Measurements from ENCODE around the gene MOB3A. TPM values are rescaled to one million over a fixed set of nuclear protein-coding genes. Genes with fewer than 3 reads are reported as not detected.

The MOB3A gene
- polyA plus RNA-seq, 1 donor (not counting 4 experiments of a cell fraction or from before 2014, with no cell fraction given): 34.2 TPM

DNA sequence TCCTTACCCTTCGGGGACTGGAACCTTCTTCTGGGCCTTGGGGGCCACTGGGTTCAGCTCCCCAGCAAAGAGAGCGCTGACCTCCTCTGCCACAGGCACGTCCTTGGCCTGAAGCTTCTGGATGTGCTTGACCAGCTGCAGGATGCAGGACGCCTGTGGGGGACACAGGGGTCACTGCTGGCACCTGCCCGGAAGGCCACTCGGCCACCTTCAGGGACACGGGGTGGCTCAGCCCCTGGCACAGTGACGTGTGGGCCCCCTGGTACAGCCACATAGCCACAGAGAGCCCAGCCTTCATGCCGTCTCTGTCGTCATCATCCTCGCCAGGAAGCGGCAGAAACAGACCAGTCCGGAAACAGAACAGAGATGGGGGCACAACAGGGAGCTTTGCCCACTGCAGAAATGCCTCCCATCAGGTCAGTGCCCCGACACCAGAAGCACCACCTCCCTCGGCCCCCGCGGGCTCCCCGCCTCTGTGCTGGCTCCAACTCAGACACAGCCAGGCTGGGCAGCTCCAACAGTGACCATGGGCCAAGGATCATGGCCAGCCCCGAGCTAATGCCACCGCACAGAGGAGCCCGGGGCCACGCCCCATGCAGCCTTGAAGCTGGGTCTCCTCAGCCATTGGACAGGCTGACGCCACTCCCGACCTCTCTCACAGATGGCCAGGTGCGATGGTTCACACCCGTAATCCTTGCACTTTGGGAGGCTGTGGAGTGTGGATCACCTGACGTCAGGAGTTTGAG lies 21.3 kb upstream of the MOB3A start:
- no peaks in the 10 kb centered on the region for H3K4me1 ChIP-seq (ENCODE audit: control insufficient read depth, extremely low read depth, insufficient read depth, low read length)
- FAIRE-seq: no peak

GRCh38 chr19:2116507-2116906 lies 20.4 kb upstream of the MOB3A start:
- no peak for DNase-seq (ENCODE audit: low read depth, low spot score)
- peaks cover 52 to 61% of the 10 kb centered on the region in 2 experiments for H3K36me3 ChIP-seq (ENCODE audit: control insufficient read depth in 2 of 2, extremely low read depth in 1 of 2, insufficient read depth in 2 of 2, low read length in 2 of 2)
- no peaks in the 10 kb centered on the region for H3K9me3 ChIP-seq (ENCODE audit: control insufficient read depth, low read depth, low read length)
- no peak overlapping the region for H3K4me2 ChIP-seq (ENCODE audit: control insufficient read depth, extremely low read depth, insufficient read depth, low read depth, low read length)
- no peaks in the 10 kb centered on the region for H3K79me2 ChIP-seq (ENCODE audit: control insufficient read depth, insufficient read depth, low read length)
- TF ChIP-seq, protein P1, sequence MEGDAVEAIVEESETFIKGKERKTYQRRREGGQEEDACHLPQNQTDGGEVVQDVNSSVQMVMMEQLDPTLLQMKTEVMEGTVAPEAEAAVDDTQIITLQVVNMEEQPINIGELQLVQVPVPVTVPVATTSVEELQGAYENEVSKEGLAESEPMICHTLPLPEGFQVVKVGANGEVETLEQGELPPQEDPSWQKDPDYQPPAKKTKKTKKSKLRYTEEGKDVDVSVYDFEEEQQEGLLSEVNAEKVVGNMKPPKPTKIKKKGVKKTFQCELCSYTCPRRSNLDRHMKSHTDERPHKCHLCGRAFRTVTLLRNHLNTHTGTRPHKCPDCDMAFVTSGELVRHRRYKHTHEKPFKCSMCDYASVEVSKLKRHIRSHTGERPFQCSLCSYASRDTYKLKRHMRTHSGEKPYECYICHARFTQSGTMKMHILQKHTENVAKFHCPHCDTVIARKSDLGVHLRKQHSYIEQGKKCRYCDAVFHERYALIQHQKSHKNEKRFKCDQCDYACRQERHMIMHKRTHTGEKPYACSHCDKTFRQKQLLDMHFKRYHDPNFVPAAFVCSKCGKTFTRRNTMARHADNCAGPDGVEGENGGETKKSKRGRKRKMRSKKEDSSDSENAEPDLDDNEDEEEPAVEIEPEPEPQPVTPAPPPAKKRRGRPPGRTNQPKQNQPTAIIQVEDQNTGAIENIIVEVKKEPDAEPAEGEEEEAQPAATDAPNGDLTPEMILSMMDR (optimal IDR thresholded peaks at IDR 0.05 in 1 of 3, IDR thresholded peaks at IDR 0.05 in 1 of 3, conservative IDR thresholded peaks at IDR 0.05 in 1 of 3; ENCODE audit: extremely low read depth in 1 of 3, insufficient read depth in 2 of 3, low read length in 3 of 3): no peak
- no peak for TF ChIP-seq EZH2 (IDR thresholded peaks at IDR 0.05; ENCODE audit: low read length)
- H4K20me1 ChIP-seq (ENCODE audit: control insufficient read depth, extremely low read depth, insufficient read depth, low read length): no peaks in the 10 kb centered on the region
- H3K27ac ChIP-seq (ENCODE audit: control insufficient read depth, insufficient read depth, low read length): no peak overlapping the region
- no peak overlapping the region for H3K9ac ChIP-seq (ENCODE audit: control insufficient read depth, extremely low read depth, insufficient read depth, low read length)
- H3K4me1 ChIP-seq (ENCODE audit: control insufficient read depth, extremely low read depth, insufficient read depth, low read length): no peaks in the 10 kb centered on the region
- H2AFZ ChIP-seq (ENCODE audit: control insufficient read depth, low read length): no peak overlapping the region
- dilution Hi-C loops (cut with MboI; ENCODE audit: extremely low pct_ligation_motif_present, low sequenced_read_pairs): no loop called here
- no peaks in the 10 kb centered on the region for H3K27me3 ChIP-seq (ENCODE audit: control insufficient read depth, extremely low read depth, insufficient read depth, low read length)
- FAIRE-seq: no peak
- no peaks in the 10 kb centered on the region for H3K9me1 ChIP-seq (ENCODE audit: control insufficient read depth, extremely low read depth, insufficient read depth, low read length)
- no peak overlapping the region for H3K4me3 ChIP-seq (ENCODE audit: control insufficient read depth in 2 of 3, extremely low read depth in 1 of 3, insufficient read depth in 2 of 3, low read depth in 1 of 3, low read length in 3 of 3)

More for the DNA sequence above, 21.3 kb upstream of the MOB3A start:
- Histone ChIP-seq H3K27ac (ENCODE audit: control insufficient read depth, insufficient read depth, low read length) (no peak overlapping the region), H3K9me1 (ENCODE audit: control insufficient read depth, extremely low read depth, insufficient read depth, low read length) (no peaks in the 10 kb centered on the region), H4K20me1 (ENCODE audit: control insufficient read depth, extremely low read depth, insufficient read depth, low read length) (no peaks in the 10 kb centered on the region), H3K36me3 (ENCODE audit: control insufficient read depth in 2 of 2, extremely low read depth in 1 of 2, insufficient read depth in 2 of 2, low read length in 2 of 2) (peaks cover 54 to 58% of the 10 kb centered on the region in 2 experiments), H2AFZ (ENCODE audit: control insufficient read depth, low read length) (no peak overlapping the region), H3K4me2 (ENCODE audit: control insufficient read depth, extremely low read depth, insufficient read depth, low read depth, low read length) (no peak overlapping the region), H3K9me3 (ENCODE audit: control insufficient read depth, low read depth, low read length) (no peaks in the 10 kb centered on the region), H3K79me2 (ENCODE audit: control insufficient read depth, insufficient read depth, low read length) (peaks cover 2% of the 10 kb centered on the region), H3K4me3 (ENCODE audit: control insufficient read depth in 2 of 3, extremely low read depth in 1 of 3, insufficient read depth in 2 of 3, low read depth in 1 of 3, low read length in 3 of 3) (no peak overlapping the region), H3K27me3 (ENCODE audit: control insufficient read depth, extremely low read depth, insufficient read depth, low read length) (no peaks in the 10 kb centered on the region), H3K9ac (ENCODE audit: control insufficient read depth, extremely low read depth, insufficient read depth, low read length) (no peak overlapping the region)
- dilution Hi-C loops (cut with MboI; ENCODE audit: extremely low pct_ligation_motif_present, low sequenced_read_pairs): no loop called here
- DNase-seq (ENCODE audit: low read depth, low spot score): no peak
- no peak for TF ChIP-seq EZH2 (IDR thresholded peaks at IDR 0.05; ENCODE audit: low read length)
- TF ChIP-seq, protein P1 (optimal IDR thresholded peaks at IDR 0.05 in 1 of 3, IDR thresholded peaks at IDR 0.05 in 1 of 3, conservative IDR thresholded peaks at IDR 0.05 in 1 of 3; ENCODE audit: extremely low read depth in 1 of 3, insufficient read depth in 2 of 3, low read length in 3 of 3): no peak
